Stimulated activated CD8-positive, alpha-beta memory T cell treated with anti-CD3 and anti-CD28 coated beads, Interleukin-4, amount 100 ng/mL, for 24 hours (primary cell): Measurements from ENCODE around the gene DMD.

Source experiments
- DNase-seq: peaks from one replicate; pipeline ENCODE4 v3.0.0-alpha.2; 2020; ENCODE audit warnings: low read depth

DMD gene

DNA sequence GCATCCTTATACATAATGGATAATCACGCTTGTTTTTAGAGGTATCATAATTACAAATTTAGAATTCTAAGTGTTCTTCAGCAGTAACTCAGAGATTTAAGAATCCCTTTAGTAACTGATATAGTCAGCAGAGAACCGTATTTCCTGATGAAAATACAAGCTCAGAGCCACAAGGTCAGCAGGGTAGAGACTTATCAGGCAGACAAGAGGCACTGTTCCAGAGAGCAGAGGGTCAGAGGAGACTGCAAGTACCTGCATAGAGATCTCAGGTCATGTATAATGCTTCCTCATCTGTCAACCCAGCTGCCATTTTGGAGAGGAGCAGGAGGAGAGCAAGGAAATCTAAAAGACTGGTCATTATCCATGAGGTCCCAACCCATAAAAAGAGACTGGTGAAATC, 1352.4 kb downstream of the DMD start:
- no peak for DNase-seq

GRCh38 chrX:31854716-31855115, 1356.6 kb downstream of the DMD start:
- no peak for DNase-seq

DNA sequence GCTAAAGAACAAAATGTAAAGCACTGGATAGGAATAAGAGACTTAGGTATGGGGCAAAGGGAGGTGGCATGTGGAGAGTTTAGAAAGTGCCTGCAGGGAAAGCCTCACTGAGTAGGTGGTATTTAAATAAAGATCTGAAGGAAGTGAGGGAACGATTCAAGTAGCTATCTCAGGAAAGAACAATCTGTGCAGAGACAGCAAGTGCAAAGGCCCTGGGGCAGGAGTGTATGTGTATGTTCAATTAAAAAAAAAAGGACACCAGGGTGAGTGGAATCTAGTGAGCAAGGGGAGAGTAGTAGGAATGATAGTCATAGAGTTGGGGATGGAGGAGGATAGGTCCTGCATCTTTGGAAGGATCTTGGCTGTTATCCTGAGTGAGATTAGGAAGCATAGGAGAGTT, 1359.6 kb downstream of the DMD start:
- DNase-seq, result no peak

GRCh38 chrX:31847773-31848172, 1363.6 kb downstream of the DMD start:
- DNase-seq, result no peak

DNA sequence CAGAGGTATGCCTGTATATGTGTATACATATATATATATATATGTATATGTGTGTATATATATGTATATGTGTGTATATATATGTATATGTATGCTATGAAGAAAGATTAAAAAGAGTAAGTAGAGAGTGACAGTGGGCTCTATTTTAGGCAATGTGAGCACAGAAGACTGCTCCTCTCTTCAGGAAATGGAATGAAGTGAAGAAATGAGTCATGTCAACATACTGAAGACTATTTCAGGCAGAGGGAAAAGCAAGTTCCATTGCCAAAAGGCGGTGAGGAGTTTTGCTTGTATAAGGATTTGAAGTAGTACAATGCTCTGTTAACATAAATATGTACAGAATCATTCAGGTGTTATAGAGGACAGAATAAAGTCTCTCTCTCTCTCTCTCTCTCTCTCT, 1366.3 kb downstream of the DMD start:
- DNase-seq, result no peak

DNA sequence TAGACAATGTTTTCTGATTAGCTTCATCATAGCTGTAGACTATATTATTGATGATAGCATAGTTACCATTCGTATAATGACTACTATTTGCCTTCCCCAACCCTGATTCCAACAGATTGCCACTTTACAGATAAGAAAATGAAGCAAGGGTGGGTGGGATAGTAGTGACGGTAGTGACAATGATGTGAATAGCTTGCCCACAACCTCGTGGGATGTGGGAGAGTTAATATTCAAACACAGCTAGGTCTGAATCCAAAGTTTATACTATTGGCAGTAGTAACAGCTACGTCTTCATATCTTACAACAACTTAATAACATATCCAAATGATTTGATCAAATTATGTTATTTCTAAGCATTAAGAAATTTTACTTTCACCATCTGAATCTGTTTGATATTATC, 1372.7 kb downstream of the DMD start:
- no peak for DNase-seq

DNA sequence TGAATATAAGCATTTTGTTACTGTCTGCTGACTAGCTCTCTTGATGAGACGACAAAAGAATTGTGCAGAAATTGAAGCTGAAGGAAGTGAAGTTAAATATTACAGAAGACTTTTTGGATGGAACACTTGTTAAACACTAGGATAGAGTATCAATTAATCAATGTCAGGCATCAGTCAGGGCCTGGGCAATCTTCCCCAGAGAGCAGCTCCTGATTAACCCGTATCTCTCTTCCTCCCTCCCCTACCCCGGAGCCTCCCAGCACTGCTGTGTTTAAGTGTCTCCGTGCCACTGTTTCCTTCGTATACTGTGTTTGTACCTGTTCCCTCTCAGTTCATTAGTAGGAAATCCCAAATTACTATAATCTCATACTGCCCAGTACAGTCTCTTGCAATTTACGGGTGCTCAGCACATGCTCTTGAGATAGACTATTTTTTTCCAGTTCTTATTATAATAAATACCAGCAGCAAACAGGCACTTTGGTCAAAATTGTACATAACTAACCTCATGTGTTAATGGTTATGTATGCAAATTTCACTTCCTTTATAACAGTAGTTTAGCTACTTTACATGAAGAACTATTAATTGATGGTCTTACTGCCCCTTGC, 1373.8 kb downstream of the DMD start:
- DNase-seq, result no peak

DNA sequence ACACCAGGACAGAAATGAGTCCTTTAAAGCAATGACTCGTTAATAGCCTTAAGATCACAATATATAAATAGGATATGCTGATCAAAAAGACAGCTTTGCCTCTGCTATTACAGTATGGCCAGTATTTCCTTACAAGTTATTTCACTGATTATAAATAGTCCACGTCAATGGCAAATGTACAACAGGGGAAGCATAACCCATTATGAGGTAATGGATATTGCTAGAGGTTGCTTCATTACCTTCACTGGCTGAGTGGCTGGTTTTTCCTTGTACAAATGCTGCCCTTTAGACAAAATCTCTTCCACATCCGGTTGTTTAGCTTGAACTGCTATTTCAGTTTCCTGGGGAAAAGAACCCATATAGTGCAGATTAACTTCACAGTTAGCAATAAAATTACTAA, 1374.9 kb downstream of the DMD start:
- no peak for DNase-seq

GRCh38 chrX:31832263-31832662, 1379.1 kb downstream of the DMD start:
- no peak for DNase-seq

GRCh38 chrX:31820430-31821210, 1390.7 kb downstream of the DMD start:
- DNase-seq, result no peak

GRCh38 chrX:31819455-31819854, 1391.9 kb downstream of the DMD start:
- DNase-seq, result no peak

DNA sequence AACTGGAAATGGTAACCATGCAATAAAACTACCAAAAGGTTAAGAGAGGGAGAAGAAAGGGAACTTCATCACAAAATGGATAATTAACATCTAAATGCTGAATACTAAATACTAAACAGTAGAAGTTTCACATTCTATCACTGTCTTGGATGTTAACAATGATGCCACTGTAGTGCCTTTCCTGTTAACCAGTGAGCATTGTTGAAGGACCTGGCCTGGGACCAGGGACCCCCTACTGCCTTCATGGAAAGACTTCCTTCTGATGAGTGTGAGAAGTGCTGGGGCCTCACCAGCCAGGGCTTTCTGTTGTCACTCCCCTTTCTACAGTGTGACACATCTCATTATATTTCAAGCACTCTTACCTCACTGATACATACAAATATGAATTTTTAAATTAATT, 1400.2 kb downstream of the DMD start:
- no peak for DNase-seq

DNA sequence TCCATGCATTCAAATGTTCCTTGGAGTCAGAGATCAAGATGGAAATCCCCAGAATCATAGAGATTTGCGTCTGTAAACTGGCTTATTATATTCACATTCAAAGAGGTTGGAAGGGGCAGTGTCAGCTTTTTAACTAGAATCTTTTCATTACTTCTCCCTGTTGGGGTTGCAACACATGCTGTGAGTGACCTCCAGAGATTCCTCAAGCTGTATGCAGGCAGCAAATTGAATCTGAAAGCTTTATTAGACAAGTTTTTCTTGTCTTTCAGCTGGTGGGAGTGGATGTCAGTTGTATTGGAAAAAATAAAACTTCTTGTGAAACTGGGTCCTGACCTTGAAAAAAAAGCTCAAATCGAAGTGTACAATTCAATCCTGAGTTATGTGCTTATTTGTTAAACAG, 1403.0 kb downstream of the DMD start:
- DNase-seq, result no peak

DNA sequence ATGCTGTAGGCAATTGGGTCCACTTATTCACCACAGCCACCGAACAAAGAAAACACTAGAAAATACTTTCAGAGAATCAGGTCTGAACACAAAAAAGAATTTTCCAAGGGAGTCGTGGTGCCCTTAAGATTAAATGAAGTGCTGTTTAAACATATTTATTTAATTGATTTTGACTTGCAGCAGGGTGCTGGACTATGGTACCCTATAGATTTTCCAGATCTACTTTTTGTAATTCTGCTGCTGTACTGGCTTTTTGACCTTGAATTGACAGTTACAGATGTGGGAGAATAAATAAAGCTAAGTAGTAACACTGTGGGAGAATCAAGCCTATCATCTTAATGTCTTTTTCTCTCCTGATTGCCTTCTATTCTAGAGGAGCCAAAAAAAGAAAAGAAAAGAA, 1404.2 kb downstream of the DMD start:
- DNase-seq, result no peak

GRCh38 chrX:31805781-31806180, 1405.6 kb downstream of the DMD start:
- no peak for DNase-seq

DNA sequence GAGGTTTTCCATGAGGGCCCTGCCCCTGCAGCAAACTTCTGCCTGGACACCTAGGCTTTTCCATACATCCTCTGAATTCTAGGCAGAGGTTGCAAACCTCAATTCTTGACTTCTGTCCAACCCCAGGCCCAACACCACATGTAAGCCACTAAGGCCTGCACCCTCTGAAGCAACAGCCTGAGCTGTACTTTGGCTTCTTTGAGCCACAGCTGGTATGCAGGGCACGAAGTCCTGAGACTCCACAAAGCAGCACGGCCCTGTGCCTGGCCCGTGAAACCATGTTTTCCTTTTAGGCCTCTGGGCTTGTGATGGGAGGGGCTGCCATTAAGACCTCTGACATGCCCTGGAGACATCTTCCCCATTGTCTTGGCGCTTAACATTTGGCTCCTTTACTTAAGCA, 1411.1 kb downstream of the DMD start:
- DNase-seq, result no peak

DNA sequence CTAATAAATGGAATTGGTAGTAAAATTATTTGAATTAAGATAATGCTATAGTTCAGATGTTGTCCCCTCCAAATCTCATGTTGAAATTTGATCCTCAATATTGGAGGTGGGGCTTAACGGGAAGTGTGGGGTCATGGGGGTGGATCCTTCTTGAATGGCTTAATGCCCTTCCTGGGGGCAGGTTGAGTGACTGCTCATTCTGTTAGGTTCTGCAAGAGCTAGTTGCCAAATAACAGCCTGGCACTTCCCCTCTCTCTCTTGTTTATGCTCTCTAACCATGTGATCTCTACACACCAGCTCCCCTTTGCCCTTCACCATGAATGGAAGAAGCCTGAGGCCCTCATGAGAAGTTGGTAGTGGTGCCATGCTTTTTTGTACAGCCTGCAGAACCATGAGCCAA, 1414.7 kb downstream of the DMD start:
- DNase-seq, result no peak

DNA sequence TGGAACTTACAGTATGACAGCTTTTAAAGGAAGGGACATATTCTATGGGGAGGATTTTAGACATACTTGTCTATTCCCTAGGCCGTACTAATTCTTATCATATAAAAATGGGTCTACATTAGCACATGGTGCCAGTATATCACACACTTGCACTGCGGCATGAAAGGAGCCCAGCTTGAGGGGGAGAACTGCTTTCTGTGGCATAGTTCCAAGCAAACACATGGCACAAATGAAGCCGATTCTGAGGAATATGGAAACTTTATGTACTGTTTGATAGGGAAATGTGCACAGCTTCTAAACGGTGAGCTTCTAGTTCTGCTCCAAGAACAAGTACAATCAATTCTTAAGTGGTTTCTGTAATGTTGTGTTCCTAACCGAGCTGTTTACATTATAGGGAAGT, 1463.9 kb downstream of the DMD start:
- no peak for DNase-seq

DNA sequence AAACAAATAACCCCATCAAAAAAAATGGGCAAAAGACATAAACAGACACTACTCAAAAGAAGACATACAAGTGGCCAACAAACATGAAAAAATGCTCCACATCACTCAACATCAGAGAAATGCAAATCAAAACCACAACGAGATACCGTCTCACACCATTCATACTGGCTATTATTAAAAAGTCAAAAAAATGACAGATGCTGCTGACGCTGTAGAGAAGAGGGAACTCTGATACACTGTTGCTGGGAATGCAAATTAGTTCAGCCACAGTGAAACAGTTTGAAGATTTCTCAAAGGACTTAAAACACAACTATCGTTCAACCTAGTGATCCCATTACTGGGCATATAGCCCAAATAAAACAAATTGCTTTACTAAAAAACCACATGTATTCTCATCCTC, 1468.3 kb downstream of the DMD start:
- DNase-seq, result no peak

DNA sequence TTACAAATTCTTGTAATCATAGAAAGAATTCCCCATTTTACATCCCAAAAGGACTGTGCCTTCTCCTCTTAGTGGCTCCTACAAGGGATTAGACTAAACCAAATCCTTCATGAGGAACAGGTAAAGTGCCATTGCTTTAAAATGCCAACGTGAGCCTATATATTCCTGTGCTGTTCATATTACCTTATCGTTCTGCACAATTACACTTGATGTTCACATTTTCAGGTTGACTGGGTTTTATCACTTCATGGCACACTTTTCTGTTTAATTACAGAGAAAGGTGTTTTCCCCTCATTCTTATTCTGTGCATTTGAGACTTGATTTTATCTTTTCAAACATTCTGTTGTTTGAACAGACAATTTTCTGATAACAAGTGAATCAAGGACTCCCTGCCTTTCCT, 1493.9 kb downstream of the DMD start:
- DNase-seq, result no peak

DNA sequence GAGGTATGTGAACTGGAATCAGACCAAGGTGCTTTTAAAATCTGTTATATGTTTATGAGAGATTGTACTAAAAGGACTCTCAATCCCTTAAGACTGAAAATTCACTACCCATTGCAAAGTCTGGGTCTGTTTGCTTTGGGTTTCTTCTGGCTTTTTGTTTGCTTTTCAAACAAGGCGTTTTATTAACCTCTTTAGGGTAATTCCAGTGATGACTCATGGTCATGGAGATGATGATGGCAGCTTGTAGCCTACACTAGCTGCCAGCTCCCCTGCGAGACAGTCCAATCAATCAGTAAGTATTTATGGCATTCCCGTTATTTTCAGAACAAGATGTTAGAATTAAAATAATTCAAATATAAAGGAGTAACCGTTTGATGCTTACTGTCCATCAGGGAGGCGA, 1495.7 kb downstream of the DMD start:
- no peak for DNase-seq

DNA sequence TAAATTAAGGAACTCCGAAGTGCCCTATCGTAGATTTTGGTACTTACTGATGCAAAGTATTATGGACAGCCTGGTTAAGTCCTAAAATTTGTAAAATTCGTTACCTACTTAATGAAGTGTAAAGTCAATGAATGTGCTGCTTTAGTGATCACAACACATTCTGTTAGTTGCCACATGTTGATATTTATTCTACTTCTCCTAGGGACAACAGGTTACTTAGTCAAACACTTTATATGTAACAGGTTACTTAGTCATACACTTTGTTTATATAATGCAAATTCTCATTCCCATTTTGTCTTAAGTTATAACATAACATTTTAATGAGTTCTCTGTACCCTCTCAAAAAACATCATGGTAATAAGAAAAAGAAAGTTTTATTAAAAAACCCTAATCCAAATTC, 1496.6 kb downstream of the DMD start:
- DNase-seq, result no peak

GRCh38 chrX:31713120-31713519, 1498.2 kb downstream of the DMD start:
- DNase-seq, result no peak

GRCh38 chrX:31711166-31711565, 1500.2 kb downstream of the DMD start:
- no peak for DNase-seq
